GM12872 (cell line): ENCODE data around the gene IL25.

ENCODE experiments used
- CTCF ChIP-seq: IDR thresholded peaks from 3 replicates; pipeline ENCODE4 v1.5.1; 2011; ENCODE audit warnings: low read depth, mild to moderate bottlenecking, low read length, moderate library complexity; ENCODE audit not compliant: insufficient read depth

IL25 gene

GRCh38 chr14:23423657-23424056 lies 51.0 kb downstream of the IL25 start:
- no peak for TF ChIP-seq CTCF

- no peak for TF ChIP-seq CTCF
These were observed 52.6 kb downstream of the IL25 start for GRCh38 chr14:23425169-23425568.
